ENCODE measurements around the gene U2AF1. TPM values are rescaled to one million over a fixed set of nuclear protein-coding genes. Genes with fewer than 3 reads are reported as not detected.
"Not testable (repeated sequence)": the region's sequence is repeated elsewhere in the genome, so short reads cannot be mapped to it uniquely, and the experiment has no call there.

Gene U2AF1
- total RNA-seq, 1 experiment from 2014 or later = 64.8 TPM

DNA sequence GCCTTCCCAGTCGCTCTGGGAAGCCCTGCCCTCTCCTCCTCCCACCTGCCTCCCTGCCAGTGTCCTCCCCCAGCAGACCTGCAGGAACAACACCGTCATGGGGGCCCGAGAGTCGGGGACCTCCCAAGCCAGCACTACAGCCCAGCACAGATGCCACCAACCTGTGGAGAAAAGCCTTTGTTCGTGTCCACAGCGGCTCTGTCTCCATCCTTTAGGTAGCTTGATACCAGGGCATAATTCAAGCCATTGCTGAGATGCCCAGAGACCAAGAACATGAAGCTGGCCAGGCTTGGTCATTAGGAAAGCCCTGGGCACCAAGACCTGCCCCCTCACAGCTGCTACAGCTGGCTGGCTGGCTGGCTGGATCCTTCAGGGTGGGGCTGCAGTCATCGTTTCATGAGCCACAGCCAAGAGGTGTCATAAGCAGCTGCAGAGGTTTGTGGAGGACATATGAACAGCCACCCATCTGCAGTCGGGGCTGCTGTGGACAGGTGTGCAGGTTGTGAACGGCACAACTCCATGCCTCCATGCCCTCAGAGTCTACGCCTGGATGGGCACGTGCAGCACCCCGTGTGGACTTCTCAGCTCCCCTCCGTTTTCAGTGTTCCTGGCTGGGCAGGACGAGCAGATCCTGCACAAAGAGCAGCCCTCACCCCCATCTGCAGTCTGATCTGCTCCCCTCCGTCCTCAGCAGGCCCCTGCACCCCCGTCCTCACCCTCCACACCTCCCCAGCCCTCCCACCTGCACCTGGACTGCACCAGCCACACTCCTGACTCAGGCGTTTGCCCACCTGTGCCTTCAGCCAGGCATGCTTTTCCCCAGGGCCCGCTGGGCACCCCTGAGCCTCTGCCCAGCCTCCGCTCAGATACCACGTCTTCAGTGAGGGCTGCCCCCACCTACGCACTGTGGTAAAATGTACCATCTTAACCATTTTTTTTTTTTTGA, 61.2 kb downstream of the U2AF1 start:
- BruUV-seq (replicated peaks); H3K9me3 ChIP-seq; H3K4me3 Mint-ChIP-seq (ENCODE audit: unreplicated experiment); POLR2A ChIA-PET; H3K4me1 ChIP-seq; H3K27me3 Mint-ChIP-seq (ENCODE audit: insufficient read depth, unreplicated experiment); H3K27ac Mint-ChIP-seq (ENCODE audit: unreplicated experiment); intact Hi-C loops (cut with micrococcal nuclease; ENCODE audit: unreplicated experiment); CTCF ChIA-PET; H3K27me3 ChIP-seq (replicated peaks; ENCODE audit: control insufficient read depth, insufficient read depth, low read length); H3K4me3 ChIP-seq (ENCODE audit: low read depth, low read length); H3K36me3 Mint-ChIP-seq (ENCODE audit: insufficient read depth, unreplicated experiment); DNase-seq; H3K4me1 Mint-ChIP-seq (ENCODE audit: low read depth, unreplicated experiment); H3K36me3 ChIP-seq (ENCODE audit: control insufficient read depth, insufficient read depth, low read length); H3K9me3 Mint-ChIP-seq (ENCODE audit: unreplicated experiment): not testable (repeated sequence)

DNA sequence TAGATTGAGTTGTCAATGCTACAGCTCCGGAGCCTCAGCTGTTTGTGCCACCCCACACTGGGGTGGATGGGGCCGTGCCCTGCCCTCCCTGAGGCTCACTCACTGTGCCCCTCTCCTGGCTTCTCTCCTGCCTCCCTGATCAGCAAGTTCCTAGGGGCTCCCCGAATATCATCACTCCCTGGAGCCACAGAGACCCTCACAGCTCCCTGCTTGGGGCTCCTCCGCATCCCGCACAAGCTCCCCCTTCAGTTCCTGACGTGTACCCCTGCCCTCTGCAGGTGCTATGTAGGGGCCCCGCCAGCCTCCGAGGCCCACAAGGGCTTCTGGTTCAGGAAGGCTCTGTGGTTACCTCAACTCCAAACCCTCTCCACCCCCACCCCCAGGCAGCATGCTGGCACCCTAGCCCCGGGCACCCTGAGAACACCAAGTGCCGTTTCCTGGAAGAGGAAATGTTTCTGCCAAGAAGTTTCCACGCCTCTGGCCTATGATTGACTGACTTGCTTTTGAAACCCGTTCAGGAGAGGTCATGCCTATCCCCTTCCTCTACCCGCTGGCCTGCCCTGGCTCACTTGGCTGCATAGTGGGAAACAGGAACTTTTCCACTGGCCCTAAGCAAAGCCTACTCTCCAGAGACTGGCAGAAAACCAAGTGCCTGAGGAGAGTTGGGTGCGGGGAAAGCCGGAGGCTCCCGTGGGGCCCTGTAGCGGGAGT, 62.0 kb downstream of the U2AF1 start:
- POLR2A ChIA-PET; DNase-seq; H3K27me3 ChIP-seq (replicated peaks; ENCODE audit: control insufficient read depth, insufficient read depth, low read length); H3K4me3 ChIP-seq (ENCODE audit: low read depth, low read length); H3K27me3 Mint-ChIP-seq (ENCODE audit: insufficient read depth, unreplicated experiment); H3K4me1 ChIP-seq; H3K4me1 Mint-ChIP-seq (ENCODE audit: low read depth, unreplicated experiment); H3K36me3 Mint-ChIP-seq (ENCODE audit: insufficient read depth, unreplicated experiment); H3K27ac Mint-ChIP-seq (ENCODE audit: unreplicated experiment); intact Hi-C loops (cut with micrococcal nuclease; ENCODE audit: unreplicated experiment); H3K9me3 ChIP-seq; CTCF ChIA-PET; BruUV-seq (replicated peaks); H3K36me3 ChIP-seq (ENCODE audit: control insufficient read depth, insufficient read depth, low read length); H3K4me3 Mint-ChIP-seq (ENCODE audit: unreplicated experiment); H3K9me3 Mint-ChIP-seq (ENCODE audit: unreplicated experiment): not testable (repeated sequence)

DNA sequence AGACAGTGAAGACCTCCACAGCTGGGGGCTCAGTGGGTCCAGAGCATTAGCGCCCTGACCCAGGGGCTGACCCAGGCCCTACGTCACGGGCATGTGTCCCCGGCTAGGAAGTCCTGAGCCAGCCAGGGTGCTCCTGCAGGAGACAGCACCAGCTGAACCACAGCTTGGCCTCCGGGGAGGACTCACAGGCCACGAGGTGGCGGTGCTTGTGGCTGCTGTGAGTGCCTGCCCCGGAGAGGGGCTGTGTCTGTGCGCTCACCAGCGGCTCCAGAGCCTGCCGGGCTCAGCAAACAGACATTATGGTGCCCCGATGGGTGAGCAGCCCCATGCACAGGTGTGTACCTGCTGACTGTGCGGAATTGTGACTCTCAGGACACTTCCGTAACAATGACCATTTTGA, 62.8 kb downstream of the U2AF1 start:
- H3K4me1 ChIP-seq; intact Hi-C loops (cut with micrococcal nuclease; ENCODE audit: unreplicated experiment); H3K4me1 Mint-ChIP-seq (ENCODE audit: low read depth, unreplicated experiment); H3K27me3 Mint-ChIP-seq (ENCODE audit: insufficient read depth, unreplicated experiment); H3K36me3 Mint-ChIP-seq (ENCODE audit: insufficient read depth, unreplicated experiment); DNase-seq; H3K9me3 ChIP-seq; H3K9me3 Mint-ChIP-seq (ENCODE audit: unreplicated experiment); H3K27me3 ChIP-seq (replicated peaks; ENCODE audit: control insufficient read depth, insufficient read depth, low read length); POLR2A ChIA-PET; CTCF ChIA-PET; H3K36me3 ChIP-seq (ENCODE audit: control insufficient read depth, insufficient read depth, low read length); H3K4me3 Mint-ChIP-seq (ENCODE audit: unreplicated experiment); H3K4me3 ChIP-seq (ENCODE audit: low read depth, low read length); BruUV-seq (replicated peaks); H3K27ac Mint-ChIP-seq (ENCODE audit: unreplicated experiment): not testable (repeated sequence)

DNA sequence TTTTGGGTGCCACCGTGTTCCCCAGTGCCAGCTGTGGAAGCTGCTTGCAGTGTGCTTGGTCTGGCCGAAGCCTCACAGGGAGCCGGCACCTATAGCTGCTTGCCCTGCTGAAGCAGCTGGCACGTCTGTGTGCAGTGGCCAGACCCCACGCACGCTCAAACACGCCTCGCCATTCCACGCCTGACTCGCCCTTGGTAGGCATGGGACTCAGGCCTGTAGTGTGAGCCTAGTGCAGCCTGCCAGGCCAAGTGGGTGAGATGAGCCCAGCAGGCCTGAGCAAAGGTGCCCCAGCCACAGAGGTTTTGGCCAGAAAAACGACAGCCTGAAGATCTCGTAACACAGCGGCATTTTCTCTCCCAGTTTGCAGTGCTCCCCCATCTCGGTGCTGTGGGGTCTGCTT, 64.1 kb downstream of the U2AF1 start:
- H3K4me1 Mint-ChIP-seq (ENCODE audit: low read depth, unreplicated experiment); H3K9me3 ChIP-seq; H3K4me3 ChIP-seq (ENCODE audit: low read depth, low read length); intact Hi-C loops (cut with micrococcal nuclease; ENCODE audit: unreplicated experiment); H3K27me3 ChIP-seq (replicated peaks; ENCODE audit: control insufficient read depth, insufficient read depth, low read length); H3K27me3 Mint-ChIP-seq (ENCODE audit: insufficient read depth, unreplicated experiment); H3K36me3 ChIP-seq (ENCODE audit: control insufficient read depth, insufficient read depth, low read length); H3K36me3 Mint-ChIP-seq (ENCODE audit: insufficient read depth, unreplicated experiment); H3K27ac Mint-ChIP-seq (ENCODE audit: unreplicated experiment); DNase-seq; POLR2A ChIA-PET; CTCF ChIA-PET; BruUV-seq (replicated peaks); H3K9me3 Mint-ChIP-seq (ENCODE audit: unreplicated experiment); H3K4me1 ChIP-seq; H3K4me3 Mint-ChIP-seq (ENCODE audit: unreplicated experiment): not testable (repeated sequence)

Other genes starting within 250 kb of the U2AF1 start
- gene WDR4, start 228.0 kb downstream of the U2AF1 start, total RNA-seq (2022) = 35.0 and 35.4 TPM in 2 replicates
- gene NDUFV3, start 214.3 kb downstream of the U2AF1 start, total RNA-seq (2022) = 32.5 and 33.8 TPM in 2 replicates
- gene ERVH48-1, start 181.9 kb downstream of the U2AF1 start, total RNA-seq (2022) = 37.9 and 47.7 TPM in 2 replicates
- 10.7 TPM in 2 replicates for gene PKNOX1, start 133.0 kb downstream of the U2AF1 start, total RNA-seq (2022)
- 194 and 202 TPM in 2 replicates for gene CBS, start 31.7 kb downstream of the U2AF1 start, total RNA-seq (2022)
- not detected in 2 replicates for gene CRYAA, start 61.4 kb upstream of the U2AF1 start, total RNA-seq (2022)

Data from Caco-2 (cell line).